Osteoblast (primary cell): ENCODE measurements around the gene RELN. TPM values are rescaled to one million over a fixed set of nuclear protein-coding genes. Genes with fewer than 3 reads are reported as not detected.

Source experiments
- DNase-seq: peaks from one replicate; pipeline ENCODE4 v3.0.0; 2011; ENCODE audit warnings: low spot score, mixed read lengths; ENCODE audit not compliant: insufficient read length; ENCODE audit errors: missing footprints
- H2AFZ ChIP-seq: 2 replicates; pipeline ENCODE4 v1.6.0; 2011; ENCODE audit warnings: mild to moderate bottlenecking, low read length
- H3K27ac ChIP-seq: 2 replicates; pipeline ENCODE4 v1.5.1; 2011; ENCODE audit warnings: mild to moderate bottlenecking, low read depth, low read length, moderate library complexity
- H3K27me3 ChIP-seq: 2 replicates; pipeline ENCODE4 v1.6.0; 2012; ENCODE audit warnings: mild to moderate bottlenecking, control low read depth, inconsistent platforms, low read length, moderate library complexity; ENCODE audit not compliant: insufficient read depth
- H3K36me3 ChIP-seq: 2 replicates; pipeline ENCODE4 v1.5.1; 2011; ENCODE audit warnings: mild to moderate bottlenecking, low read length, control low read depth, moderate library complexity; ENCODE audit not compliant: insufficient read depth
- H3K4me1 ChIP-seq: 2 replicates; pipeline ENCODE4 v1.5.1; 2011; ENCODE audit warnings: mild to moderate bottlenecking, low read length, control low read depth, moderate library complexity; ENCODE audit not compliant: insufficient read depth
- H3K4me2 ChIP-seq: 2 replicates; pipeline ENCODE4 v1.6.0; 2011; ENCODE audit warnings: mild to moderate bottlenecking, low read length; ENCODE audit not compliant: insufficient read depth
- H3K4me3 ChIP-seq: fragments of 200-600 bp; sonication (generic); 3 replicates; pipeline ENCODE4 v1.5.1; 2012; ENCODE audit warnings: mild to moderate bottlenecking, low read length, inconsistent platforms; ENCODE audit not compliant: insufficient read depth
- H3K79me2 ChIP-seq: 2 replicates; pipeline ENCODE4 v1.6.0; 2012; ENCODE audit warnings: mild to moderate bottlenecking, low read length, control low read depth, inconsistent platforms; ENCODE audit not compliant: insufficient read depth
- H3K9me3 ChIP-seq: 2 replicates; pipeline ENCODE4 v1.5.1; 2011; ENCODE audit warnings: low read depth, low read length, control low read depth
- H4K20me1 ChIP-seq: 2 replicates; pipeline ENCODE4 v1.6.0; 2012; ENCODE audit warnings: mild to moderate bottlenecking, low read length, control low read depth; ENCODE audit not compliant: insufficient read depth
- CTCF ChIP-seq: IDR thresholded peaks from 2 replicates; pipeline ENCODE4 v1.5.1; 2011; ENCODE audit warnings: mild to moderate bottlenecking, low read depth, low read length, moderate library complexity; ENCODE audit errors: extremely low read depth
- total RNA-seq: library from RNA; depleted of rRNA; stranded (reverse); fragments of >200 nt; gene quantifications from 2 replicates; pipeline ENCODE4 v1.2.3, GENCODE V29; 2012

The RELN gene
- total RNA-seq, 1 donor = 0.36 TPM

GRCh38 chr7:104034679-104035078, 45.2 kb upstream of the RELN start:
- Histone ChIP-seq H3K36me3 (no peaks in the 10 kb centered on the region), H3K4me2 (no peak overlapping the region), H3K79me2 (no peaks in the 10 kb centered on the region), H3K4me3 (no peak overlapping the region), H3K4me1 (no peaks in the 10 kb centered on the region), H4K20me1 (no peaks in the 10 kb centered on the region), H3K9me3 (no peaks in the 10 kb centered on the region), H3K27me3 (no peaks in the 10 kb centered on the region), H2AFZ (no peak overlapping the region), H3K27ac (no peak overlapping the region)
- no peak for TF ChIP-seq CTCF
- no peak for DNase-seq

GRCh38 chr7:104033837-104034236, 44.4 kb upstream of the RELN start:
- Histone ChIP-seq H3K36me3 (no peaks in the 10 kb centered on the region), H3K4me3 (no peak overlapping the region), H3K79me2 (no peaks in the 10 kb centered on the region), H3K4me1 (no peaks in the 10 kb centered on the region), H2AFZ (no peak overlapping the region), H4K20me1 (no peaks in the 10 kb centered on the region), H3K9me3 (no peaks in the 10 kb centered on the region), H3K27ac (no peak overlapping the region), H3K4me2 (no peak overlapping the region), H3K27me3 (no peaks in the 10 kb centered on the region)
- DNase-seq = no peak
- no peak for TF ChIP-seq CTCF

- Histone ChIP-seq H3K79me2 (no peaks in the 10 kb centered on the region), H3K27ac (no peak overlapping the region), H3K27me3 (no peaks in the 10 kb centered on the region), H2AFZ (no peak overlapping the region), H3K4me1 (no peaks in the 10 kb centered on the region), H3K36me3 (no peaks in the 10 kb centered on the region), H3K9me3 (no peaks in the 10 kb centered on the region), H3K4me2 (no peak overlapping the region), H4K20me1 (no peaks in the 10 kb centered on the region), H3K4me3 (no peak overlapping the region)
- no peak for TF ChIP-seq CTCF
- no peak for DNase-seq
These were observed 43.0 kb upstream of the RELN start for GRCh38 chr7:104032486-104032885.

DNA sequence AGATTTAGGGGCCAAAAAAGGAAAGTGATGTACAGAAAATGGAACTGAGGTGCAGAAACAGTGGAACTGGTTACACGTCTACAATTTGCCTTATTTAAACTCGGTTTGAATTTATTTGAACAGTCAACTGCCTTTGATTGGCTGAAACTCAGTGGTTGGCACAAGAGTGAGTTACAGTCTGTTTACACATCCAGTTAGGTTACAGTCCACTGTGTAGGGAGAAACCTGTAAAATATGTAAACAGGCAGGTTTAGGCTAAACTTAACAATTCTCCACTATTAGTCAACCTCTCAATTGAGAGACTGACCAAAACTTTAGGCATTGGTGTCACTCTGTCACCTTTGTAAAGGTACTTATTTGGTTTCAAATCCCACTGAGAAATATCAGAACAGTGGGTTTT, 40.3 kb upstream of the RELN start:
- H2AFZ ChIP-seq = no peak overlapping the region
- no peaks in the 10 kb centered on the region for H3K9me3 ChIP-seq
- H3K79me2 ChIP-seq = no peaks in the 10 kb centered on the region
- no peaks in the 10 kb centered on the region for H3K4me1 ChIP-seq
- DNase-seq = no peak
- no peak for TF ChIP-seq CTCF
- H3K27ac ChIP-seq = no peak overlapping the region
- H3K36me3 ChIP-seq = no peaks in the 10 kb centered on the region
- no peaks in the 10 kb centered on the region for H3K27me3 ChIP-seq
- H4K20me1 ChIP-seq = no peaks in the 10 kb centered on the region
- H3K4me2 ChIP-seq = no peak overlapping the region
- no peak overlapping the region for H3K4me3 ChIP-seq
